OCI-M2 (cell line): ENCODE data around the gene CMTM5.

Source experiments
- DNase-seq: peaks from one replicate; lab custom pipeline; 2025; ENCODE audit not compliant: unreplicated experiment; lab: John Stamatoyannopoulos, UW

The CMTM5 gene

GRCh38 chr14:23358042-23358441 is 18.8 kb upstream of the CMTM5 start:
- no peak for DNase-seq

- no peak for DNase-seq
These were observed 18.2 kb upstream of the CMTM5 start for GRCh38 chr14:23358553-23359166.

GRCh38 chr14:23359167-23359626 is 17.6 kb upstream of the CMTM5 start:
- DNase-seq = no peak

- DNase-seq = no peak
These were observed 17.0 kb upstream of the CMTM5 start for GRCh38 chr14:23359722-23360447.

- no peak for DNase-seq
These were observed 16.4 kb upstream of the CMTM5 start for GRCh38 chr14:23360496-23360895.

GRCh38 chr14:23361320-23361719 is 15.5 kb upstream of the CMTM5 start:
- DNase-seq = no peak

GRCh38 chr14:23361763-23362162 is 15.1 kb upstream of the CMTM5 start:
- no peak for DNase-seq

GRCh38 chr14:23362200-23362599 is 14.6 kb upstream of the CMTM5 start:
- DNase-seq = no peak

- DNase-seq = no peak
These were observed 12.4 kb upstream of the CMTM5 start for GRCh38 chr14:23364164-23365035.

- no peak for DNase-seq
These were observed 11.7 kb upstream of the CMTM5 start, which contains the start of gene EFS for GRCh38 chr14:23365036-23365731. Gene EFS (minus strand): TSS chr14:23365172. CDS start chr14:23365025, 147 bp downstream.

GRCh38 chr14:23365732-23366425 is 11.0 kb upstream of the CMTM5 start:
- DNase-seq = no peak

- no peak for DNase-seq
These were observed 10.4 kb upstream of the CMTM5 start for GRCh38 chr14:23366426-23366921.

- DNase-seq = no peak
These were observed 6.6 kb upstream of the CMTM5 start for GRCh38 chr14:23370221-23370620.

- no peak for DNase-seq
These were observed 5.0 kb upstream of the CMTM5 start for GRCh38 chr14:23371865-23372264.

- no peak for DNase-seq
These were observed 4.3 kb upstream of the CMTM5 start, which contains the start of gene IL25 for GRCh38 chr14:23372509-23372908. Gene IL25 (plus strand): TSS chr14:23372809.

- no peak for DNase-seq
These were observed 3.8 kb upstream of the CMTM5 start for GRCh38 chr14:23373041-23373440.

- DNase-seq = no peak
These were observed 1.2 kb upstream of the CMTM5 start for GRCh38 chr14:23375527-23376251.

- DNase-seq = no peak
These were observed 328 bp downstream of the CMTM5 start for GRCh38 chr14:23377198-23377550.
